NOMO-1 treated with dmso at 0.1 percent for 144 hours (cell line): ENCODE results near the gene PDK3.

Source experiments
- DNase-seq: peaks from one replicate; lab custom pipeline; 2025; ENCODE audit not compliant: unreplicated experiment; lab: John Stamatoyannopoulos, UW

Gene PDK3

DNA sequence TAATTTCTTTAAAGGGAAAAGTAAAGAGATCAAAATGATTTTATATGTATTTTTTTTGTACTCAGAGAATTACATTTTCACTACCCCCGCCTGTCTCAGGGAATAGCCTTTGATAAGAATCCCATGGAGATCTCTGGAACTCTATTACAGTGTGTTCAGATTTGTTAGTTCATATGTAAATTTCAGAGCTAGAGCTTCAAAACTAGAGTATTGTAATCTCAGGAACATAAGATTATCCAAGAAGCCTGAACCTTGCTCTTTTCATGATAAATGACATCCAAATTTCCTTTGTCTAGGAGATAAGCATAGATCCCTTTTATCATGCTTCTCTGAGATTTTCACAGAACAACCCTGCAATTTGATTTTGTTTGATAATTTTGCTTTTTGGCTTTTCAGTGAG, 82.9 kb downstream of the PDK3 start:
- DNase-seq = no peak

DNA sequence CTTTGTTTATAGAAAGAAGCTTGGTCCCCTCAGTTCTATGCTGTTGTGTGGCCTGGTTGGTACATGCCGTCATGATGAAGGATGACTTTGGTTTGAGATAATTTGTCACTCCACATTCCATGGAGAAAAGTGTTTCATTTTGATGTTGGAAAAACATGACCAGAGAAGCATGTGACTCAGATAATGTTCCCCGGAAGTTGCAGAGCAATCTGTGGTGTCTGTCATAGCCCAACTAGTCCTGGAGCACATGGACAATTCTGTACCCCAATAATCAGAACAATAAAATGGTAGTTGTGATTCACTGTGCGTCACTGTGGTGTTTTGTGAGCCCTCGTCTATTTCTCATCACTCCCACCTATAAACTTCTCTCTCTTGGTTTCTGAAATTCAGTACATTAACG, 85.1 kb downstream of the PDK3 start:
- no peak for DNase-seq

DNA sequence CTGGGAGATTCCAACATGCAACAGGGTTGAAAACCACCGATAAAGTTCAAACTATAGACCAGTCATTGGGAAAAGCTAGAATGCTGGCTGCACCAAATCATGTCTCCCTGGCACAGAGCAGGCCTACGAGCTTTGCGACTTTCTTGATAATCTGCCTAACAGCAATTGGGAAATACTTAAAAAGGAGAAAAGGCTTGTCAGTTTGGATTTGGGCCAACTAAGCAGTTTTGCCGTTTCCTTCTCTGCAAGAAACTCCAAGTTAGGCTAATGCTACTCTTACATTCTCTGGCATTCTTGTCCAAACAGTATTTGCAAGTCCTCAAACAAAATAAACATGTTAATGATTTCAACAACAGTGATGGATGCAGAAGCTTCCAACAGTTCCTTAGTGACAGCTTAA, 87.9 kb downstream of the PDK3 start:
- no peak for DNase-seq

DNA sequence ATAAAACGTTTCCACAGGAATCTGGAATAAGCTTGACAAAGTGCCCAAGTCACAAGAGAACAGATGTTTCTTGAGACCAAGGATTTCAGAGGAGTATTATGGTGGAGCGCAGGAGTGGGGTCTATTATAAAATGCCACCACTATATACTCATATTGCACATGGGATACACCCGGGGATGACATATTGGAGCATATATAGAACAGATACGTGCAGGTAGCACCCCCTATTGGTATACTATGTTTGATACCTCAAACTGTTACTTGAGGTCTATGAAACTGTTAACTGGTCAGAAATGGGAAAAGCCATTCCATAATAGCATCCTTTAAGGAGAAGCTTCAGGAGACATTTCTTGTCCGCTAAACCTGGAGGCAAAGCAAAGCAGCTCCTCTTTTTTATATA, 96.0 kb downstream of the PDK3 start:
- no peak for DNase-seq

DNA sequence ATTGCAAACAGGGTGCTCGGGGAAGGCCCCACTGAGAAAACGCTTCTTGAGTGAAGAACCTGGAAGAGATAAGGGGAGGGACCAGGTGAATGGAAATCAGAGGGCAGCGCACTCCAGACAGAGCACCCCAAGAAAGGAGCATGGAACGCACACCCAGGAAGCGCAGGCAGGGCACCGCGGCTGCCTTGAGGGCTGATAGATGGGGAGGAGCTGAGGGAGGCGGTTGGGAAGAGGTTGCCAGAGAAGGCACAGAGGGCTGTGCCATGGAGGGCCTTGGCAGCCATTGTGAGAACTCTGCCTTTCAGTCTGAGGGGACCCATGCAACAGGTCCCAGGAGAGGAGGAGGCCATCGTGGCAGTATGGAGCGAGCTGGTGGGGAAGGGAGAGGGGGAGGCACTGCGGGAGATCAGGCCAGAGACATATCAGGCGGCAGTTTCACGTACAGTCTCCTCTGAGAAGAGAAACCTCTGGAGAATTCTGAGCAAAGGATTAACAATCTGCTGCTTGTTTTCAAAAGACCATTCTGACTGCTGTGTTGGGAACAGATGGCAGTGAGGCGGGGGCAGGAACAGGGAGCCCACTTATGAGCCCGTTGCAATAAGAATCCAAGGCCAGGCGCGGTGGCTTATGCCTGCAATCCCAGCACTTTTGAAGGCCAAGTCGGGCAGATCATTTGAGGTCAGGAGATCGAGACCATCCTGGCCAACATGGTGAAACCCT, 98.4 kb downstream of the PDK3 start:
- no peak for DNase-seq

DNA sequence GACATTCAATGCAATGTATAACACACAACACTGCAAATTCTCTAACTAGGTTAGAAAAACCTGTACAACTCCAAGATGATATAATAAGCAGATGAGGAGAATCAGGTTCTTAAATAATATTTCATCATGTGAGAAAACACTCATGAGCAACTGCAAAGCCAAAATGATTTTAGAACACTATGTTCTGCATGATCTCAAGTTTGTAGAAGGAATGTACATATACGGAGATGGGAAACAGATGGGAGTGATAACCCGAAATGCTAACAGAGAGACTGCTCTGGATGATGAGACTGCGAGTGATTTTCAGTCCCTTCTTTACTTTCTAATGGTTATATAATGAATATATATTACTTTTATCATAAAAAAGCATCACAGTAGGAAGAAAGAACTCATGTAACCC, 101.2 kb downstream of the PDK3 start:
- DNase-seq = no peak

DNA sequence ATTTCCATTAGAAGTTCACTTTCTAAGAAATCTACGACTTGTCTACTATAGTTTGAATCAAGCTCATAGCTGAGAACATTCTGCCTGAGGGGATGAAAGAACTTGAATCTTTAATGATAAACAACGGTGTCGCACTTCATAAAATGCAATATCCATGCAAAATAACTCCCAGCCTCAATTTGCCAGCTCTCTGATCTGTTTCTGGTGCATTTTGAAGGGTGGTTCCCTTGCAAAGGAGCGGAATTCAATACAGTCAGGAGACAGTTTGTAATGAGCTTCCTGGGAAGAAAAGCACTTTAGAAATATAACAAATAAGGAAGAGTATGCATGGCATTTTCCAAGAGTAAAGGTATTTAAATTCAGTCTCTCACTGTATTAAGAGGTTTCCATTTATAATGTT, 102.1 kb downstream of the PDK3 start:
- DNase-seq = no peak

DNA sequence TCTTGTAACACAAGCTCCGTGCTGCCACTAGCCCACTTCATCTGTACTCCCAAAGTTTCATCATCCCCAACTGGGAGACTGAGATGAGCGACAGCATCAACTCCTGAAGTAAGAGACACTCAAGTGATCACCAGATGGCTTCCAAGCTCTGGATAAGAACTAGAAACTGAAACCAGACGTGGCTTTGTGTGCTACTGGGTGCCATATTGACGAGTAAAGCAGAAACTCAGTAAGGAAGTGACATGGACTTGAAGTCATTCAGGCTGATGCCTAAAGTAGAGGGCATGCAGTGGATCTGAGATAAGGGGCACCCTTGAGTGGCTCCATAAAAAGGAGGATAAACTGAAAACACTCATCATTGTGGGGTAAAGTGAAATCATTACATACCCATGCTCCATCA, 109.7 kb downstream of the PDK3 start:
- no peak for DNase-seq

DNA sequence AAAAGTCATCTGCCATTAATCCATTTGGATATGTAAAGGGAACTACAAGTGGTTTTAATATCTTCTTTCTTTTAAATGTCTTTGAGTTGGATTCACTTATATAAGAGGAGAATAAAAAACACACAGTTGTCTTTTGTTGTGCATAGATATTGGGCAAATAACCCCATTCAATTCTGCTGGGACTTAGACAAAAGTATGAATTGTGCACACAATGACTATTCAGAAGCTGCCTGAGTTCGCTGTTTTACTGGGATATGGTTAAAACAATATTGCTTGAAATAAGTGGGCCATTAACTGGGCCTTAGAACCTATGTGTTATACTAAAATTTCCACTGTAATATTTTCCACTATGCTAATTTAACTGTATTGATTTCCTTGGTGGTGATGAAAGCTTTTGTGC, 110.4 kb downstream of the PDK3 start:
- no peak for DNase-seq

DNA sequence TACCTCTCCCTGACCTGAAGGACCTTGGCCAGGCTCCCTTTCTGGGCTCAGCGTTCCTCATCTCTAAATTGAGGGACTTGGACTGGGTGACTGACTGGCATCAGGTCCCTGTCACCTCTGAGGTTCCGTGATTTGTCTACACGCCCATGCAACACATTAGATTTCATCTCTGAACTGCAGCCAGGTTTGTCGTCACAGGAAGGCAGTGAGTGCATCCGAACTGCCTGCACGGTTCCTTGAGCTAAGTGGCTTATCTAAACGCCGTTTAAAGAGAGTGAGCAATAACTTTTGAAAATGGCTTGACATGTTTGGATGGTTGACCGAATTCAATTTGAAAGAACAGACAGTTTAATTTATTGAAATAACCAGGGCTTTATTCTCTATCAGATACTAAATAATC, 112.0 kb downstream of the PDK3 start:
- no peak for DNase-seq
